IPS-15b (cell line): ENCODE results near the gene C12orf50.

Experiments used
- H3K27me3 ChIP-seq: one replicate; pipeline ENCODE4 v1.6.1; 2013; ENCODE audit warnings: low read length; ENCODE audit not compliant: control insufficient read depth, insufficient read depth
- H3K36me3 ChIP-seq: one replicate; pipeline ENCODE4 v1.6.1; 2013; ENCODE audit warnings: low read length; ENCODE audit not compliant: control insufficient read depth, insufficient read depth
- H3K4me1 ChIP-seq: one replicate; pipeline ENCODE4 v1.6.1; 2013; ENCODE audit warnings: mild to moderate bottlenecking, low read length; ENCODE audit not compliant: control insufficient read depth, insufficient read depth
- H3K4me3 ChIP-seq: one replicate; pipeline ENCODE4 v1.5.1; 2013; ENCODE audit warnings: low read depth, low read length
- H3K9ac ChIP-seq: one replicate; pipeline ENCODE4 v1.6.1; 2013; ENCODE audit warnings: low read depth, mild to moderate bottlenecking, low read length
- H3K9me3 ChIP-seq: one replicate; pipeline ENCODE4 v1.6.1; 2013; ENCODE audit warnings: mild to moderate bottlenecking, low read length; ENCODE audit not compliant: control insufficient read depth, insufficient read depth

C12orf50 gene

GRCh38 chr12:87939182-87939581, 90.0 kb downstream of the C12orf50 start:
- Histone ChIP-seq H3K9ac (no peak overlapping the region), H3K4me1 (peaks cover 2% of the 10 kb centered on the region), H3K27me3 (peaks cover 13% of the 10 kb centered on the region), H3K4me3 (no peak overlapping the region), H3K9me3 (no peaks in the 10 kb centered on the region), H3K36me3 (no peaks in the 10 kb centered on the region)

- H3K4me1 ChIP-seq: peaks cover 2% of the 10 kb centered on the region
- H3K9ac ChIP-seq: no peak overlapping the region
- H3K4me3 ChIP-seq: no peak overlapping the region
- no peaks in the 10 kb centered on the region for H3K9me3 ChIP-seq
- peaks cover 9% of the 10 kb centered on the region for H3K27me3 ChIP-seq
- H3K36me3 ChIP-seq: no peaks in the 10 kb centered on the region
Observed at GRCh38 chr12:87935216-87935615, 94.0 kb downstream of the C12orf50 start.

- Histone ChIP-seq H3K9ac (no peak overlapping the region), H3K27me3 (peaks cover 5% of the 10 kb centered on the region), H3K36me3 (no peaks in the 10 kb centered on the region), H3K4me1 (no peaks in the 10 kb centered on the region), H3K4me3 (no peak overlapping the region), H3K9me3 (no peaks in the 10 kb centered on the region)
Observed at GRCh38 chr12:87933991-87934390, 95.2 kb downstream of the C12orf50 start.

DNA sequence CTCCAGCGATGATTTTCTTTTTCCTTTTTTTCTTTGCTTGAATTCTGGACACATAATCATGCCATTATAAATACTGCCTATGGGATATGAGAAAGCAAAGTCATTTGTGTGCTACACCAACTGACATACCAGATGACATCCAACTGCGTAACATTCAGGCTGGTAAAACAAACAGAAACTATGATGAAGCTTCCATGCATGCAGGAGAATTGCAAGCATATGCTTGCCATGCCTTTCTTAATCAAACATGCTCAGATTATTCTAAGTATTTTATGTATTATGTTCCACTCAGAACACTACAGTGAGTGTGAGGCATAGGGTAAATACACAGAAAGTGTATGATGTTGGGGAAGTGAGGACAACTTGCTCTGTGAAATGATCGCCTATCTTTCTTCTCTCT, 97.4 kb downstream of the C12orf50 start:
- H3K9ac ChIP-seq: no peak overlapping the region
- H3K4me3 ChIP-seq: no peak overlapping the region
- no peaks in the 10 kb centered on the region for H3K36me3 ChIP-seq
- no peaks in the 10 kb centered on the region for H3K27me3 ChIP-seq
- H3K9me3 ChIP-seq: no peaks in the 10 kb centered on the region
- H3K4me1 ChIP-seq: no peaks in the 10 kb centered on the region

GRCh38 chr12:87930627-87931026, 98.6 kb downstream of the C12orf50 start:
- no peak overlapping the region for H3K9ac ChIP-seq
- H3K9me3 ChIP-seq: no peaks in the 10 kb centered on the region
- no peaks in the 10 kb centered on the region for H3K27me3 ChIP-seq
- no peak overlapping the region for H3K4me3 ChIP-seq
- H3K4me1 ChIP-seq: no peaks in the 10 kb centered on the region
- no peaks in the 10 kb centered on the region for H3K36me3 ChIP-seq
